ENCODE measurements around the gene CDC6.

The CDC6 gene

GRCh38 chr17:40310882-40311391, 23.3 kb downstream of the CDC6 start:
- no peak for DNase-seq (ENCODE audit: low read depth in 2 of 2, low spot score in 1 of 2)

- DNase-seq (ENCODE audit: low read depth in 2 of 2, low spot score in 1 of 2), result no peak
Measured at GRCh38 chr17:40311575-40311974, 23.9 kb downstream of the CDC6 start.

GRCh38 chr17:40312131-40312731, 24.6 kb downstream of the CDC6 start:
- DNase-seq (ENCODE audit: low read depth in 2 of 2, low spot score in 1 of 2), result no peak

- DNase-seq (ENCODE audit: low read depth in 2 of 2, low spot score in 1 of 2), result no peak
Measured at GRCh38 chr17:40312893-40313667, 25.4 kb downstream of the CDC6 start.

GRCh38 chr17:40313668-40314583, 26.2 kb downstream of the CDC6 start:
- DNase-seq (ENCODE audit: low read depth in 2 of 2, low spot score in 1 of 2), result no peak

- peak; percentile 80 to 88 for DNase-seq (ENCODE audit: low read depth in 2 of 2, low spot score in 1 of 2)
Measured at GRCh38 chr17:40314584-40314956, 26.9 kb downstream of the CDC6 start.

GRCh38 chr17:40315206-40315605, 27.5 kb downstream of the CDC6 start:
- DNase-seq (ENCODE audit: low read depth in 2 of 2, low spot score in 1 of 2), result no peak

GRCh38 chr17:40315678-40316570, 28.2 kb downstream of the CDC6 start:
- DNase-seq (ENCODE audit: low read depth in 2 of 2, low spot score in 1 of 2), result no peak

- no peak for DNase-seq (ENCODE audit: low read depth in 2 of 2, low spot score in 1 of 2)
Measured at GRCh38 chr17:40316571-40317344, 29.1 kb downstream of the CDC6 start.

GRCh38 chr17:40317345-40317873, 29.7 kb downstream of the CDC6 start:
- no peak for DNase-seq (ENCODE audit: low read depth in 2 of 2, low spot score in 1 of 2)

GRCh38 chr17:40317880-40318829, 30.5 kb downstream of the CDC6 start:
- DNase-seq (ENCODE audit: low read depth in 2 of 2, low spot score in 1 of 2), result peak; percentile 77 to 85

GRCh38 chr17:40318830-40319391, 31.2 kb downstream of the CDC6 start:
- no peak for DNase-seq (ENCODE audit: low read depth in 2 of 2, low spot score in 1 of 2)

- DNase-seq (ENCODE audit: low read depth in 2 of 2, low spot score in 1 of 2), result peak; percentile 71 to 77
Measured at GRCh38 chr17:40319651-40320540, 32.2 kb downstream of the CDC6 start.

GRCh38 chr17:40320756-40321523, 33.3 kb downstream of the CDC6 start:
- DNase-seq (ENCODE audit: low read depth in 2 of 2, low spot score in 1 of 2), result no peak

- DNase-seq (ENCODE audit: low read depth in 2 of 2, low spot score in 1 of 2), result no peak
Measured at GRCh38 chr17:40321524-40321929, 33.8 kb downstream of the CDC6 start.

- no peak for DNase-seq (ENCODE audit: low read depth in 2 of 2, low spot score in 1 of 2)
Measured at GRCh38 chr17:40321961-40322357, 34.3 kb downstream of the CDC6 start.
